A549 (cell line): ENCODE measurements around the gene RHEB.

Experiments used
- EP300 ChIP-seq, 2 experiments: fragments of >200 bp; sonication (Bioruptor Twin); formaldehyde crosslinking; IDR thresholded peaks; 2 replicates in 1 of 2; 3 replicates in 1 of 2; pipeline ENCODE4 v1.6.1; 2016 to 2017
- POLR2A ChIP-seq: IDR thresholded peaks from 2 replicates; pipeline ENCODE4 v1.6.1; 2012; ENCODE audit warnings: mild to moderate bottlenecking, low read length
- RNF2 ChIP-seq: fragments of 200-600 bp; sonication (generic); IDR thresholded peaks from 2 replicates; pipeline ENCODE4 v1.6.1; 2016; ENCODE audit warnings: low read depth, mild to moderate bottlenecking, antibody characterized with exemption, moderate library complexity, borderline replicate concordance
- TF ChIP-seq, protein P1 (sequence below): fragments of 450-650 bp; IDR thresholded peaks from 2 replicates; pipeline ENCODE4 v1.6.1; 2014; ENCODE audit warnings: antibody characterized with exemption
- TF ChIP-seq, protein P2 (sequence below): fragments of >200 bp; sonication (Bioruptor Twin); formaldehyde crosslinking; IDR thresholded peaks from 3 replicates; pipeline ENCODE4 v1.5.1; 2016

DNA sequence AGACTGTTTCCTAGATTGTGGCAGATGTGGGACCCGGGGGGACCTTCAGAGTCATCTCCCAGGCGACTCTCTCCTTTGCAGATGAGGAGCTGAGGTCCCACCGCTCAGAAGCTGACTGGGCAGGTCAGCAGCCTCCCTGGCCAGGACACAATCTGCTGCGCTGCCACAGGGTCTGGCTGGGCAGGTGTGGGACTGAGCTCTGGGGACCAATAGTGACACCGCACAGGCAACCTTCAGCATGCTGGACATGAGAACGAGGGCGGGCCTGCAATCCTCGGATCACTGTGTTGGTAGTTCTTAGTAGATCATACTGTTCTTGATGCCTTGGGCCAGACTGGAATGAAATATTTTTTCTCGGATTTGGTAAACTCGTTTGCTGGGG is 59.2 kb downstream of the RHEB start:
- TF ChIP-seq, protein P1, sequence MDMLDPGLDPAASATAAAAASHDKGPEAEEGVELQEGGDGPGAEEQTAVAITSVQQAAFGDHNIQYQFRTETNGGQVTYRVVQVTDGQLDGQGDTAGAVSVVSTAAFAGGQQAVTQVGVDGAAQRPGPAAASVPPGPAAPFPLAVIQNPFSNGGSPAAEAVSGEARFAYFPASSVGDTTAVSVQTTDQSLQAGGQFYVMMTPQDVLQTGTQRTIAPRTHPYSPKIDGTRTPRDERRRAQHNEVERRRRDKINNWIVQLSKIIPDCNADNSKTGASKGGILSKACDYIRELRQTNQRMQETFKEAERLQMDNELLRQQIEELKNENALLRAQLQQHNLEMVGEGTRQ: no peak
- no peak for TF ChIP-seq RNF2
- TF ChIP-seq, protein P2, sequence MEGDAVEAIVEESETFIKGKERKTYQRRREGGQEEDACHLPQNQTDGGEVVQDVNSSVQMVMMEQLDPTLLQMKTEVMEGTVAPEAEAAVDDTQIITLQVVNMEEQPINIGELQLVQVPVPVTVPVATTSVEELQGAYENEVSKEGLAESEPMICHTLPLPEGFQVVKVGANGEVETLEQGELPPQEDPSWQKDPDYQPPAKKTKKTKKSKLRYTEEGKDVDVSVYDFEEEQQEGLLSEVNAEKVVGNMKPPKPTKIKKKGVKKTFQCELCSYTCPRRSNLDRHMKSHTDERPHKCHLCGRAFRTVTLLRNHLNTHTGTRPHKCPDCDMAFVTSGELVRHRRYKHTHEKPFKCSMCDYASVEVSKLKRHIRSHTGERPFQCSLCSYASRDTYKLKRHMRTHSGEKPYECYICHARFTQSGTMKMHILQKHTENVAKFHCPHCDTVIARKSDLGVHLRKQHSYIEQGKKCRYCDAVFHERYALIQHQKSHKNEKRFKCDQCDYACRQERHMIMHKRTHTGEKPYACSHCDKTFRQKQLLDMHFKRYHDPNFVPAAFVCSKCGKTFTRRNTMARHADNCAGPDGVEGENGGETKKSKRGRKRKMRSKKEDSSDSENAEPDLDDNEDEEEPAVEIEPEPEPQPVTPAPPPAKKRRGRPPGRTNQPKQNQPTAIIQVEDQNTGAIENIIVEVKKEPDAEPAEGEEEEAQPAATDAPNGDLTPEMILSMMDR: no peak
- TF ChIP-seq POLR2A: no peak
- TF ChIP-seq EP300 (IDR thresholded peaks at IDR 0.05): no peak
